Kidney (tissue), 14 donors: ENCODE measurements around the gene PRKAG2. TPM values are rescaled to one million over a fixed set of nuclear protein-coding genes. Genes with fewer than 3 reads are reported as not detected.

Source experiments
- DNase-seq, 5 donors: peaks; one replicate each; pipeline ENCODE4 v3.0.0-alpha.2; 2013 to 2020
- FAIRE-seq: peaks from 2 replicates; lab custom pipeline; 2012; peaks lifted over from hg19 to GRCh38; lab: Jason Lieb, UNC
- H3K27ac ChIP-seq, 2 donors: one replicate each; pipeline ENCODE4 v1.7.0; 2013; ENCODE audit warnings: low read depth in 2 of 2, low read length in 2 of 2, inconsistent platforms in 1 of 2
- H3K27me3 ChIP-seq: one replicate; pipeline ENCODE4 v1.7.1; 2013; ENCODE audit warnings: low read length, inconsistent platforms; ENCODE audit not compliant: control insufficient read depth, insufficient read depth
- H3K36me3 ChIP-seq, 3 donors: one replicate each; pipeline versions ENCODE4 v1.7.0 to v1.7.1; 2013; ENCODE audit warnings: low read length in 3 of 3, control low read depth in 1 of 3, inconsistent platforms in 1 of 3; ENCODE audit not compliant: insufficient read depth in 3 of 3, control insufficient read depth in 2 of 3
- H3K4me1 ChIP-seq, 3 donors: one replicate each; pipeline versions ENCODE4 v1.7.0 to v1.7.1; 2013; ENCODE audit warnings: low read length in 3 of 3, inconsistent platforms in 1 of 3, low read depth in 1 of 3; ENCODE audit not compliant: control insufficient read depth in 2 of 3, insufficient read depth in 2 of 3
- H3K4me3 ChIP-seq, 3 donors: one replicate each; pipeline versions ENCODE4 v1.7.0 to v1.8.1; 2013; ENCODE audit warnings: low read length in 3 of 3, control low read depth in 1 of 3, inconsistent platforms in 1 of 3
- H3K9ac ChIP-seq, 3 donors: one replicate each; pipeline versions ENCODE4 v1.7.0 to v1.7.1; 2013; ENCODE audit warnings: low read length in 3 of 3, control low read depth in 1 of 3, inconsistent platforms in 1 of 3
- H3K9me3 ChIP-seq, 3 donors: one replicate each; pipeline versions ENCODE4 v1.7.0 to v1.7.1; 2013; ENCODE audit warnings: low read length in 3 of 3, control low read depth in 1 of 3, inconsistent platforms in 1 of 3; ENCODE audit not compliant: control insufficient read depth in 2 of 3, insufficient read depth in 1 of 3
- CTCF ChIP-seq: IDR thresholded peaks from 3 replicates; pipeline ENCODE4 v1.5.1; 2012; ENCODE audit warnings: mild to moderate bottlenecking, moderate library complexity, borderline replicate concordance; ENCODE audit not compliant: insufficient read depth; ENCODE audit errors: extremely low read depth
- intact Hi-C: fragments of 100-400 bp; cut with DNase I; formaldehyde crosslinking; loops from one replicate; pipeline ENCODE4 v1.11.1; 2022
- polyA plus RNA-seq: library from polyadenylated mRNA; stranded (reverse); fragments of 350-450 nt; fragmentation: Illumina TruSeq; extraction: RNeasy Lipid Tissue Mini Kit (QIAGEN cat#74804); gene quantifications from one replicate; pipeline ENCODE4 v1.2.3, GENCODE V29; 2014; ENCODE audit warnings: low read depth, low replicate concordance; ENCODE audit not compliant: insufficient read depth
- total RNA-seq: library from RNA; stranded (reverse); fragmentation: NEBNext Ultra II Directional; extraction: Animal tissue kit (Norgen Biotek cat#: 25700); gene quantifications from one replicate; pipeline ENCODE4 v1.2.1, GENCODE V29; 2021
- donor health status: control.
- donor health status: control.
- donor health status: control.
- donor health status: control.
- donor health status: control.
- donor health status: DM: yes; HTN: yes; CAD: no.
- donor health status: Normal renal cell carcinoma (clear cell type).

Gene PRKAG2
- total and polyA plus RNA-seq, 2 donors from 2014 or later, result 40.7 to 40.9 TPM

GRCh38 chr7:151694441-151694827 lies 182.5 kb downstream of the PRKAG2 start:
- Histone ChIP-seq H3K36me3 (no peaks in the 10 kb centered on the region), H3K27me3 (no peaks in the 10 kb centered on the region), H3K27ac (peak overlapping the region; percentile 60 to 76), H3K9me3 (no peaks in the 10 kb centered on the region), H3K4me1 (peaks cover 0 to 20% (median 14%) of the 10 kb centered on the region in 3 donors), H3K4me3 (no peak overlapping the region), H3K9ac (no peak overlapping the region)
- intact Hi-C loops, result no loop called here
- no peak for TF ChIP-seq CTCF
- DNase-seq (peak in 1 of 5 donors; percentile 0), FAIRE-seq (no peak)

GRCh38 chr7:151693140-151693539 lies 183.8 kb downstream of the PRKAG2 start:
- no peak for FAIRE-seq
- H3K27ac ChIP-seq, result peak overlapping the region in 1 of 2 donors; percentile 36

GRCh38 chr7:151692721-151693120 lies 184.2 kb downstream of the PRKAG2 start:
- Histone ChIP-seq H3K27ac (peak overlapping the region; percentile 36 to 53), H3K9me3 (no peaks in the 10 kb centered on the region), H3K4me3 (no peak overlapping the region), H3K9ac (no peak overlapping the region), H3K4me1 (peaks cover 0 to 26% (median 20%) of the 10 kb centered on the region in 3 donors), H3K27me3 (no peaks in the 10 kb centered on the region), H3K36me3 (no peaks in the 10 kb centered on the region)
- FAIRE-seq, result no peak
- TF ChIP-seq CTCF, result no peak
- intact Hi-C loops, result no loop called here
- peak; percentile 52 to 81 (median 77) for DNase-seq

More at GRCh38 chr7:151693140-151693539, 183.8 kb downstream of the PRKAG2 start:
- intact Hi-C loops, result no loop called here
- Histone ChIP-seq H3K27me3 (no peaks in the 10 kb centered on the region), H3K9ac (no peak overlapping the region), H3K36me3 (no peaks in the 10 kb centered on the region), H3K4me1 (peaks cover 0 to 26% (median 19%) of the 10 kb centered on the region in 3 donors), H3K9me3 (no peaks in the 10 kb centered on the region), H3K4me3 (no peak overlapping the region)
- TF ChIP-seq CTCF, result no peak
- DNase-seq, result peak in 1 of 5 donors; percentile 45

- no peak overlapping the region for H3K9ac ChIP-seq
- H3K4me1 ChIP-seq, result peaks cover 0 to 32% (median 19%) of the 10 kb centered on the region in 3 donors
- TF ChIP-seq CTCF, result no peak
- no peaks in the 10 kb centered on the region for H3K27me3 ChIP-seq
- H3K9me3 ChIP-seq, result no peaks in the 10 kb centered on the region
- no peak overlapping the region for H3K27ac ChIP-seq
- no peaks in the 10 kb centered on the region for H3K36me3 ChIP-seq
- intact Hi-C loops, result no loop called here
- FAIRE-seq, result no peak
- no peak overlapping the region for H3K4me3 ChIP-seq
- DNase-seq, result no peak
Measured at GRCh38 chr7:151691449-151691848, 185.5 kb downstream of the PRKAG2 start.
